MG63 (cell line): ENCODE measurements around the gene BRI3BP. TPM values are rescaled to one million over a fixed set of nuclear protein-coding genes. Genes with fewer than 3 reads are reported as not detected.
"Not testable (repeated sequence)": the region's sequence is repeated elsewhere in the genome, so short reads cannot be mapped to it uniquely, and the experiment has no call there.

Experiments
- DNase-seq: peaks from one replicate; pipeline ENCODE4 v3.0.0-alpha.2; 2020
- H3K27me3 ChIP-seq: fragments of 250-450 bp; sonication (Bioruptor Pico); 2 replicates; pipeline ENCODE4 v1.5.1; 2020; ENCODE audit warnings: mild to moderate bottlenecking, moderate library complexity
- H3K36me3 ChIP-seq: fragments of 250-450 bp; sonication (Bioruptor Pico); 2 replicates; pipeline ENCODE4 v1.5.1; 2020; ENCODE audit warnings: mild to moderate bottlenecking, moderate library complexity
- H3K4me3 ChIP-seq: fragments of 250-450 bp; sonication (Bioruptor Pico); 2 replicates; pipeline ENCODE4 v1.5.1; 2020; ENCODE audit warnings: mild to moderate bottlenecking, moderate library complexity
- H3K9me3 ChIP-seq: fragments of 250-450 bp; sonication (Bioruptor Pico); 2 replicates; pipeline ENCODE4 v1.5.1; 2020; ENCODE audit warnings: mild to moderate bottlenecking, moderate library complexity
- total RNA-seq: library from RNA; depleted of rRNA; stranded (reverse); fragments of >200 nt; shearing (Covaris generic); gene quantifications from 2 replicates; pipeline ENCODE4 v1.2.3, GENCODE V29; 2014; ENCODE audit warnings: low replicate concordance

The BRI3BP gene
- total RNA-seq, 1 experiment from 2014 or later = 13.8 TPM

GRCh38 chr12:125004621-125005020 lies 11.2 kb downstream of the BRI3BP start:
- DNase-seq = no peak
- Histone ChIP-seq H3K36me3 (no peaks in the 10 kb centered on the region; the same call in 1 of the 2 replicates), H3K9me3 (no peaks in the 10 kb centered on the region), H3K27me3 (no peaks in the 10 kb centered on the region), H3K4me3 (no peak overlapping the region)

- no peaks in the 10 kb centered on the region for H3K9me3 ChIP-seq
- H3K36me3 ChIP-seq = no peaks in the 10 kb centered on the region; the same call in 1 of the 2 replicates
- no peak overlapping the region for H3K4me3 ChIP-seq
- H3K27me3 ChIP-seq = no peaks in the 10 kb centered on the region
- DNase-seq = no peak
These were observed 12.2 kb downstream of the BRI3BP start for GRCh38 chr12:125005652-125006051.

- Histone ChIP-seq H3K36me3 (no peaks in the 10 kb centered on the region; the same call in 1 of the 2 replicates), H3K9me3 (no peaks in the 10 kb centered on the region), H3K27me3 (no peaks in the 10 kb centered on the region), H3K4me3 (no peak overlapping the region)
- DNase-seq = no peak
These were observed 12.9 kb downstream of the BRI3BP start for GRCh38 chr12:125006365-125006764.

- Histone ChIP-seq H3K4me3 (no peak overlapping the region), H3K9me3 (no peaks in the 10 kb centered on the region), H3K36me3 (peaks cover 7% of the 10 kb centered on the region), H3K27me3 (no peaks in the 10 kb centered on the region)
- no peak for DNase-seq
These were observed 20.5 kb downstream of the BRI3BP start for GRCh38 chr12:125013816-125014442.

- Histone ChIP-seq H3K36me3 (peaks cover 7% of the 10 kb centered on the region), H3K4me3 (no peak overlapping the region), H3K27me3 (no peaks in the 10 kb centered on the region)
These were observed 21.1 kb downstream of the BRI3BP start for GRCh38 chr12:125014526-125014925.

GRCh38 chr12:125015680-125016310 lies 22.4 kb downstream of the BRI3BP start:
- no peaks in the 10 kb centered on the region for H3K9me3 ChIP-seq
- DNase-seq = no peak
- no peak overlapping the region for H3K4me3 ChIP-seq
- no peaks in the 10 kb centered on the region for H3K27me3 ChIP-seq
- H3K36me3 ChIP-seq = peaks cover 7% of the 10 kb centered on the region

More at GRCh38 chr12:125014526-125014925, 21.1 kb downstream of the BRI3BP start:
- no peaks in the 10 kb centered on the region for H3K9me3 ChIP-seq
- DNase-seq = no peak

- DNase-seq = no peak
- Histone ChIP-seq H3K27me3 (no peaks in the 10 kb centered on the region), H3K4me3 (no peak overlapping the region), H3K36me3 (peaks cover 7% of the 10 kb centered on the region), H3K9me3 (no peaks in the 10 kb centered on the region)
These were observed 24.4 kb downstream of the BRI3BP start for GRCh38 chr12:125017801-125018200.

- Histone ChIP-seq H3K9me3 (no peaks in the 10 kb centered on the region), H3K27me3 (no peaks in the 10 kb centered on the region), H3K36me3 (peaks cover 7% of the 10 kb centered on the region), H3K4me3 (no peak overlapping the region)
- DNase-seq = no peak
These were observed 24.9 kb downstream of the BRI3BP start for GRCh38 chr12:125018356-125018755.

- no peak for DNase-seq
These were observed 27.7 kb downstream of the BRI3BP start for GRCh38 chr12:125021096-125021495.

GRCh38 chr12:125021771-125022170 lies 28.3 kb downstream of the BRI3BP start:
- H3K36me3 ChIP-seq = peaks cover 10% of the 10 kb centered on the region
- no peak overlapping the region for H3K4me3 ChIP-seq
- H3K9me3 ChIP-seq = no peaks in the 10 kb centered on the region
- DNase-seq = no peak
- H3K27me3 ChIP-seq = no peaks in the 10 kb centered on the region

More at GRCh38 chr12:125021096-125021495, 27.7 kb downstream of the BRI3BP start:
- no peaks in the 10 kb centered on the region for H3K27me3 ChIP-seq
- peaks cover 10% of the 10 kb centered on the region for H3K36me3 ChIP-seq
- H3K4me3 ChIP-seq = no peak overlapping the region
- no peaks in the 10 kb centered on the region for H3K9me3 ChIP-seq

GRCh38 chr12:125023065-125023464 lies 29.6 kb downstream of the BRI3BP start:
- DNase-seq = no peak
- no peaks in the 10 kb centered on the region for H3K9me3 ChIP-seq
- H3K27me3 ChIP-seq = no peaks in the 10 kb centered on the region
- no peak overlapping the region for H3K4me3 ChIP-seq
- H3K36me3 ChIP-seq = peaks cover 10% of the 10 kb centered on the region

- peaks cover 14% of the 10 kb centered on the region for H3K36me3 ChIP-seq
- no peak for DNase-seq
- no peaks in the 10 kb centered on the region for H3K27me3 ChIP-seq
- H3K4me3 ChIP-seq = no peak overlapping the region
- no peaks in the 10 kb centered on the region for H3K9me3 ChIP-seq
These were observed 31.6 kb downstream of the BRI3BP start for GRCh38 chr12:125024949-125025563.

GRCh38 chr12:125025606-125026235 lies 32.3 kb downstream of the BRI3BP start:
- DNase-seq = no peak
- no peaks in the 10 kb centered on the region for H3K9me3 ChIP-seq
- H3K27me3 ChIP-seq = no peaks in the 10 kb centered on the region
- peaks cover 14% of the 10 kb centered on the region for H3K36me3 ChIP-seq
- H3K4me3 ChIP-seq = no peak overlapping the region

- Histone ChIP-seq H3K36me3 (peaks cover 10% of the 10 kb centered on the region), H3K4me3 (no peak overlapping the region), H3K27me3 (no peaks in the 10 kb centered on the region), H3K9me3 (no peaks in the 10 kb centered on the region)
- no peak for DNase-seq
These were observed 34.7 kb downstream of the BRI3BP start for GRCh38 chr12:125028106-125028505.

- no peak for DNase-seq
- H3K27me3 ChIP-seq = no peaks in the 10 kb centered on the region
- H3K9me3 ChIP-seq = no peaks in the 10 kb centered on the region
- peaks cover 3% of the 10 kb centered on the region; the same call in 1 of the 2 replicates for H3K36me3 ChIP-seq
- H3K4me3 ChIP-seq = no peak overlapping the region
These were observed 36.4 kb downstream of the BRI3BP start for GRCh38 chr12:125029761-125030358.

GRCh38 chr12:125031471-125031870 lies 38.0 kb downstream of the BRI3BP start:
- DNase-seq, H3K27me3 ChIP-seq, H3K4me3 ChIP-seq, H3K9me3 ChIP-seq, H3K36me3 ChIP-seq: not testable (repeated sequence)
